ENCODE measurements around the gene ALKAL2. TPM values are rescaled to one million over a fixed set of nuclear protein-coding genes. Genes with fewer than 3 reads are reported as not detected.

ALKAL2 gene
- total and polyA plus RNA-seq, 10 of the 15 experiments (the other 5 are each of a cell fraction or from before 2014, with no cell fraction given): 0.11 to 0.29 (median 0.11) TPM; not detected in 7

- Histone ChIP-seq H3K27ac (ENCODE audit: control insufficient read depth, insufficient read depth) (no peak overlapping the region), H2AFZ (ENCODE audit: control insufficient read depth, low read depth, low read length) (no peak overlapping the region), H3K4me3 (no peak overlapping the region), H3K4me2 (ENCODE audit: control insufficient read depth, insufficient read depth) (no peak overlapping the region), H3K4me1 (ENCODE audit: control insufficient read depth, insufficient read depth, low read length) (no peaks in the 10 kb centered on the region), H3K9ac (ENCODE audit: control insufficient read depth, insufficient read depth, low read length) (no peak overlapping the region), H3K79me2 (ENCODE audit: control insufficient read depth, insufficient read depth, low read length) (no peaks in the 10 kb centered on the region), H3K27me3 (replicated peaks in 1 of 2; ENCODE audit: control insufficient read depth in 2 of 2, insufficient read depth in 2 of 2, low read length in 1 of 2) (no peaks in the 10 kb centered on the region), H3K36me3 (ENCODE audit: control insufficient read depth in 2 of 2, insufficient read depth in 2 of 2, low read length in 1 of 2) (no peaks in the 10 kb centered on the region), H4K20me1 (ENCODE audit: control insufficient read depth, insufficient read depth) (no peaks in the 10 kb centered on the region), H3K9me3 (replicated peaks; ENCODE audit: control insufficient read depth, insufficient read depth, low read length) (no peaks in the 10 kb centered on the region; the same call in 2 of the 3 replicates)
- no peak for TF ChIP-seq FOXK2 (IDR thresholded peaks at IDR 0.05)
- no peak for TF ChIP-seq NRF1 (conservative IDR thresholded peaks at IDR 0.05; ENCODE audit: low read depth, low read length)
- TF ChIP-seq ESRRA (IDR thresholded peaks at IDR 0.05; ENCODE audit: low read length): no peak
- no peak for TF ChIP-seq BACH1 (IDR thresholded peaks at IDR 0.05; ENCODE audit: borderline replicate concordance)
- TF ChIP-seq USF2 (IDR thresholded peaks at IDR 0.05; ENCODE audit: borderline replicate concordance, low read depth, low read length): no peak
- TF ChIP-seq NBN (IDR thresholded peaks at IDR 0.05): no peak
- no peak for TF ChIP-seq BHLHE40 (IDR thresholded peaks at IDR 0.05; ENCODE audit: borderline replicate concordance in 1 of 2, low read depth in 2 of 2, low read length in 1 of 2)
- no peak for TF ChIP-seq EP300 (IDR thresholded peaks at IDR 0.05; ENCODE audit: borderline replicate concordance in 1 of 2, control insufficient read depth in 1 of 2, low read depth in 2 of 2, low read length in 2 of 2)
- no peak for TF ChIP-seq PRDM15 (CRISPR knock-in tag; IDR thresholded peaks at IDR 0.05)
- TF ChIP-seq MXI1 (IDR thresholded peaks at IDR 0.05; ENCODE audit: low read depth, low read length): no peak
- no peak for TF ChIP-seq ZNF24 (IDR thresholded peaks at IDR 0.05)
- TF ChIP-seq RUNX3 (IDR thresholded peaks at IDR 0.05; ENCODE audit: low read length): no peak
- no peak for TF ChIP-seq SMAD5 (IDR thresholded peaks at IDR 0.05; ENCODE audit: low read depth)
- no peak for TF ChIP-seq KLF5 (IDR thresholded peaks at IDR 0.05; ENCODE audit: partially characterized antibody)
- TF ChIP-seq WRNIP1 (IDR thresholded peaks at IDR 0.05; ENCODE audit: borderline replicate concordance, low read depth, low read length): no peak
- intact Hi-C loops (cut with micrococcal nuclease; ENCODE audit: unreplicated experiment): no loop called here
- SMC1A ChIA-PET (ENCODE audit: uncharacterized antibody, unreplicated experiment): no interaction called here
- CTCF ChIA-PET: no interaction called here
- RAD21 ChIA-PET (ENCODE audit: unreplicated experiment): no interaction called here
- in situ Hi-C loops (cut with MboI): no loop called here
- DNase-seq (ENCODE audit: low read depth, low spot score): no peak
- no TSS peak for BruUV-seq (replicated peaks)
- no peak for FAIRE-seq
- POLR2A ChIA-PET: no interaction called here
- WGBS (ENCODE audit: insufficient coverage, insufficient replicate concordance, low lambda C conversion rate, missing lambda C conversion rate): 0% methylated on average over 4 of the region's 4 CpGs
- no peak for ATAC-seq
Observed at GRCh38 chr2:336360-336759, 48.5 kb upstream of the ALKAL2 start.

All from GM12878 (cell line).